HepG2 (cell line): ENCODE results near the gene TECPR1.

ENCODE experiments used
- CEBPB ChIP-seq: IDR thresholded peaks from 2 replicates; pipeline ENCODE4 v1.6.1; 2011; ENCODE audit warnings: low read depth, low read length, improper control_type of control experiment, borderline replicate concordance
- HNRNPH1 ChIP-seq: fragments of 200-400 bp; formaldehyde crosslinking; optimal IDR thresholded peaks from 2 replicates; pipeline ENCODE3; 2017; ENCODE audit warnings: mild to moderate bottlenecking, low read depth, low read length
- HNRNPK ChIP-seq: fragments of 200-400 bp; formaldehyde crosslinking; IDR thresholded peaks from 2 replicates; pipeline ENCODE4 v1.6.1; 2018; ENCODE audit warnings: low read length, low read depth, moderate library complexity, mild to moderate bottlenecking; ENCODE audit not compliant: poor library complexity, severe bottlenecking
- KLF15 ChIP-seq: sonication (generic); formaldehyde crosslinking; IDR thresholded peaks from 2 replicates; pipeline ENCODE4 v1.8.1; 2023; ENCODE audit warnings: borderline replicate concordance, mild to moderate bottlenecking, inconsistent platforms, missing genetic modification reagents, mixed read lengths
- NCOA2 ChIP-seq: sonication (generic); formaldehyde crosslinking; IDR thresholded peaks from 2 replicates; pipeline ENCODE4 v1.8.0; 2022; ENCODE audit warnings: inconsistent platforms
- PHF20 ChIP-seq: sonication (generic); formaldehyde crosslinking; IDR thresholded peaks from 2 replicates; pipeline ENCODE4 v1.5.0; 2020; ENCODE audit warnings: mild to moderate bottlenecking, missing genetic modification reagents
- SMARCC2 ChIP-seq: fragments of 450-650 bp; IDR thresholded peaks from 2 replicates; pipeline ENCODE4 v1.6.1; 2017; ENCODE audit warnings: antibody characterized with exemption, mild to moderate bottlenecking
- ZMYM2 ChIP-seq: sonication (generic); formaldehyde crosslinking; IDR thresholded peaks from 2 replicates; pipeline ENCODE4 v1.8.0; 2022; ENCODE audit warnings: mild to moderate bottlenecking, missing genetic modification reagents
- ZNF3 ChIP-seq: IDR thresholded peaks from 2 replicates; pipeline ENCODE4 v1.7.0; 2017; ENCODE audit warnings: inconsistent platforms
- ZNF549 ChIP-seq: sonication (generic); formaldehyde crosslinking; IDR thresholded peaks from 2 replicates; pipeline ENCODE4 v1.5.0; 2020; ENCODE audit warnings: missing genetic modification reagents
- TF ChIP-seq, protein P1 (sequence below), 2 experiments: IDR thresholded peaks; 2 replicates each; pipeline ENCODE4 v1.6.1; 2011 to 2012; ENCODE audit warnings: low read length in 2 of 2, borderline replicate concordance in 1 of 2, low read depth in 1 of 2, mild to moderate bottlenecking in 1 of 2, moderate library complexity in 1 of 2

- peak; percentile 86 for TF ChIP-seq CEBPB
- no peak for TF ChIP-seq NCOA2
- TF ChIP-seq, protein P1, sequence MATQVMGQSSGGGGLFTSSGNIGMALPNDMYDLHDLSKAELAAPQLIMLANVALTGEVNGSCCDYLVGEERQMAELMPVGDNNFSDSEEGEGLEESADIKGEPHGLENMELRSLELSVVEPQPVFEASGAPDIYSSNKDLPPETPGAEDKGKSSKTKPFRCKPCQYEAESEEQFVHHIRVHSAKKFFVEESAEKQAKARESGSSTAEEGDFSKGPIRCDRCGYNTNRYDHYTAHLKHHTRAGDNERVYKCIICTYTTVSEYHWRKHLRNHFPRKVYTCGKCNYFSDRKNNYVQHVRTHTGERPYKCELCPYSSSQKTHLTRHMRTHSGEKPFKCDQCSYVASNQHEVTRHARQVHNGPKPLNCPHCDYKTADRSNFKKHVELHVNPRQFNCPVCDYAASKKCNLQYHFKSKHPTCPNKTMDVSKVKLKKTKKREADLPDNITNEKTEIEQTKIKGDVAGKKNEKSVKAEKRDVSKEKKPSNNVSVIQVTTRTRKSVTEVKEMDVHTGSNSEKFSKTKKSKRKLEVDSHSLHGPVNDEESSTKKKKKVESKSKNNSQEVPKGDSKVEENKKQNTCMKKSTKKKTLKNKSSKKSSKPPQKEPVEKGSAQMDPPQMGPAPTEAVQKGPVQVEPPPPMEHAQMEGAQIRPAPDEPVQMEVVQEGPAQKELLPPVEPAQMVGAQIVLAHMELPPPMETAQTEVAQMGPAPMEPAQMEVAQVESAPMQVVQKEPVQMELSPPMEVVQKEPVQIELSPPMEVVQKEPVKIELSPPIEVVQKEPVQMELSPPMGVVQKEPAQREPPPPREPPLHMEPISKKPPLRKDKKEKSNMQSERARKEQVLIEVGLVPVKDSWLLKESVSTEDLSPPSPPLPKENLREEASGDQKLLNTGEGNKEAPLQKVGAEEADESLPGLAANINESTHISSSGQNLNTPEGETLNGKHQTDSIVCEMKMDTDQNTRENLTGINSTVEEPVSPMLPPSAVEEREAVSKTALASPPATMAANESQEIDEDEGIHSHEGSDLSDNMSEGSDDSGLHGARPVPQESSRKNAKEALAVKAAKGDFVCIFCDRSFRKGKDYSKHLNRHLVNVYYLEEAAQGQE (IDR thresholded peaks at IDR 0.05; ENCODE audit: borderline replicate concordance in 1 of 2, low read depth in 1 of 2, low read length in 2 of 2), result no peak
- TF ChIP-seq HNRNPH1, result no peak
- TF ChIP-seq ZNF3 (CRISPR knock-in tag), result no peak
- TF ChIP-seq SMARCC2, result no peak
- no peak for TF ChIP-seq KLF15
- TF ChIP-seq HNRNPK, result no peak
- no peak for TF ChIP-seq ZNF549 (CRISPR knock-in tag)
- TF ChIP-seq PHF20 (CRISPR knock-in tag), result no peak
- TF ChIP-seq ZMYM2 (CRISPR knock-in tag), result no peak
These were observed 34.1 kb upstream of the TECPR1 start for GRCh38 chr7:98286093-98286539.
